Stimulated activated CD4-positive, alpha-beta T cell treated with anti-CD3 and anti-CD28 coated beads, TNF-alpha, amount 100 ng/mL, for 24 hours (primary cell): Measurements from ENCODE around the gene POLR1H.
A peak's percentile ranks its signal among the peaks of the same experiment; 100 is the strongest.
"Not testable (repeated sequence)": the region's sequence is repeated elsewhere in the genome, so short reads cannot be mapped to it uniquely, and the experiment has no call there.

Experiments used
- DNase-seq, 3 experiments: peaks; one replicate each; pipeline ENCODE4 v3.0.0-alpha.2; 2020; ENCODE audit warnings: low read depth in 3 of 3

POLR1H gene, protein sequence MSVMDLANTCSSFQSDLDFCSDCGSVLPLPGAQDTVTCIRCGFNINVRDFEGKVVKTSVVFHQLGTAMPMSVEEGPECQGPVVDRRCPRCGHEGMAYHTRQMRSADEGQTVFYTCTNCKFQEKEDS

DNA sequence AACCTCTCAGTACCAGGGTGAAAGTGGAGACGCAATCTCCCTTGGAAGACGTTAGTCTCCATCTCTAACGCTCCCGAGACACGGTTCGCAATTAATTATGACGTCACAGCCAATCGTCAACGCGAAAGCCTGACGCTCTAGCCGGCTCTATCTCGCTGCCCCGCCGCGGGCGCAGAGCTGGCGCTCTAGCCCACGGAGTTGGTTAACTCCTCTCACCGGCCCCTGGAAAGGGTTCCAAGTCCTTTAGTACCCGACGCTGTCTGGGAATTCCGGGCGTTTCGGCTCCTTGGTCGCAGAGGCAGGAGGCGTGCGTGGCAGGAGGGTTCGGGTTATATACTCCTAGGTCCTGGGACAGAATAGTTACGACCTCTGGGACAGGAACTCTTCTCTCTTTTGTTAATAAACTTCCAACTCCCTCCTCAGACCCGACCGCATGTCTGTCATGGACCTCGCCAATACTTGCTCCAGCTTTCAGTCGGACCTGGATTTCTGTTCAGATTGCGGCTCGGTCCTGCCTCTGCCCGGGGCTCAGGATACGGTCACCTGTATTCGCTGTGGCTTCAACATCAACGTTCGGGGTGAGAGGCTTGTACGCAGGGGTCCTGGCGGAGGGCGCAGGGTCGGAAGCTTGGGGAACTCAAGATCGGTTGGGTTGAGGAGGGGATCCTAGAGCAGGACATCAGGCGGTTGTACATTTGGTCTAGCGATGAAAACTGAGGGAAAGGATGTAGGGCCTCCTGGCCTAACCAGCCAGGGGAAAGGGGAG, at the start of gene POLR1H:
Gene POLR1H, plus strand, starts transcription at position 174 of the 766 bp plus-strand sequence. Its CDS starts 260 bp downstream, at position 434.
- DNase-seq: peak; percentile 73 to 84 (median 83)

DNA sequence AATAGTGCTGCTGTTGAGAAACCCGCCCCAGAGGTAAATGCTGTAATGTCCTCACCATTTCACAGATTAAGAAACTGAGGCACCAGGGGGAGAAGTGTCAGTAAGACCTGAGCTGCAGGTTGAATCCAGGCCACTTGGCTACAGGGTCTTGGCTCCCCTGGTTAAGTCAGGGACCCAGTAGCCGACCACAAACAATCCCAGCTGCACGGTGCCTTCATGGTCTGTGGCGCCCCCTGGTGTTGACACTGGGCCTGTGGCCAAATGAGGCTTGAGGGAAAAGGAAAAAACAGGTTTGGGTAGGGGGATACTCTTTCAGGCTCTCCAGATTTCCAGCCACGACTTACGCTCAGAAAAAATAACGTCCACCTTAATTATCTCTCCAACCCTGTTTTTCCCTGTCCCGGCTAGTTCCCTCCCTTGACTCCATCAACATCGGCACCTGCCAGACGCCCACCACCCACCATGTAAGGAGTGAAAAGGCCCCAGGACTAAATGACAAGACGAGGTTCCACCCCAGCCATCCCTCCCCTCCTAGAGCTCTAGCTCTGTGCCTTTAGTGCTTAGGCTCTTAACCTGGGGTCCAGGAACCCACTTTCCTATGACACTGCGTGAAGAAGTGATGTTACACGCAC, 47.7 kb upstream of the POLR1H start:
- peak in 1 of 3 experiments; percentile 44 for DNase-seq

- DNase-seq: no peak
Measured at GRCh38 chr6:30019819-30020218, 41.2 kb upstream of the POLR1H start.

DNA sequence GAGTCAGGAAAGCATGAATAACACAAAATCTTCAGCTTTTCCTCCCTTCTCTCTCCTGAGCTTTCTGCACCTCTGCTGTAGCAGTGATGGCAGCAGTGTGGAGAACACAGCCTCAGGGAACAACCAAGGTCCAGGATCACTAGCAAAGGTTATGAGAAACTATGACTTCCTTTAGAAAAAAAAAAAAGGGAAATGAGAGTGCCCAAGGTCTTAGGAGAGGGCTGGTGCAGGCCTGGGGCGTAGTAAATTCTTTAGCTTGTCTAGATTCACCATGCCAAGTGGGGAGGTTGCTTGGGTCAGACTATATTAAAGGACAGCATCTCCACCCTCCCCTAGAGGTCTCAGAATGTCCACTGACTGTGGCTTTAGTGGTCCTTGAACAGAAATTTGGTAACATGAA, 40.4 kb upstream of the POLR1H start:
- DNase-seq: no peak

GRCh38 chr6:30022189-30022588, 38.9 kb upstream of the POLR1H start:
- no peak for DNase-seq

- DNase-seq: not testable (repeated sequence)
Measured at GRCh38 chr6:30022712-30023111, 38.4 kb upstream of the POLR1H start.

GRCh38 chr6:30025186-30025585, 35.9 kb upstream of the POLR1H start:
- DNase-seq: no peak

- DNase-seq: no peak
Measured at GRCh38 chr6:30029588-30029987, 31.5 kb upstream of the POLR1H start.

- no peak for DNase-seq
Measured at GRCh38 chr6:30031381-30031780, 29.7 kb upstream of the POLR1H start.

DNA sequence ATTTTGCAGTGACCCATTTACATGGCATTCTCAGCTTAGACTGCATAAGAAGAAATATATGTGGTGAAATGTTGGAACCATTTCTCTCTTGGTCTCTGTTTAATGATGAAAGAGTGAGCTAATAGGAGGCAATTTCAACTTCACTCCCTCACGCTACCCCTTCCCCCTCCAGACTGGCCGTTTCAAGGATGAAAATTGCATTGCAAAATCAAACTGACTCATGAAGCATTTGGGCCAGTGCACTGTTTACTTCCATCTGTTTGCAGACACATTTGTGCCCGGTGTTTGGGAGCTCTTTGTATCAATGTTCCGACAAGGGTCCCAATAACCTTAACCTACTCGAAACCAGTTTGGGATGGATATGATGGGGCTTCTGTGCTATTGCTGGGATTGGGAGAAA, 27.6 kb upstream of the POLR1H start:
- not testable (repeated sequence) for DNase-seq

DNA sequence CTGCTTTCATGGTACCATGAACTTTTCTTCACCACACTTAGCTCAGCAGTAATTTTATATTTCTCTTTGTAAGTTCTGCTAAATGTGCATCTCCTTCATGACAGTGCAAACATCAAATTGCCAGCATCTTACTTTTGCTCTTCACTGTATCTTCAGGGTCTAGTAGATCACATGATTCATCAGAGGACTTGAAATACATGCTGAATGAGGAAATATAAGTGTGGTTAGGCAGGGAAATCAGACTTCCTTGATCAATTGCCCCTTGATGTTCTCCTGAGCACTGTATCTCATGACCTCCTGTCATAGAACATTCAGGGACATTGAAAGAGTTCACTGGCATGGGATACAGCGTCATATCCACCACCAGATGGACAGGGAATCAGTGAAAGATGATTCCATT, 25.3 kb upstream of the POLR1H start:
- no peak for DNase-seq

- no peak for DNase-seq
Measured at GRCh38 chr6:30037182-30037788, 23.8 kb upstream of the POLR1H start.

DNA sequence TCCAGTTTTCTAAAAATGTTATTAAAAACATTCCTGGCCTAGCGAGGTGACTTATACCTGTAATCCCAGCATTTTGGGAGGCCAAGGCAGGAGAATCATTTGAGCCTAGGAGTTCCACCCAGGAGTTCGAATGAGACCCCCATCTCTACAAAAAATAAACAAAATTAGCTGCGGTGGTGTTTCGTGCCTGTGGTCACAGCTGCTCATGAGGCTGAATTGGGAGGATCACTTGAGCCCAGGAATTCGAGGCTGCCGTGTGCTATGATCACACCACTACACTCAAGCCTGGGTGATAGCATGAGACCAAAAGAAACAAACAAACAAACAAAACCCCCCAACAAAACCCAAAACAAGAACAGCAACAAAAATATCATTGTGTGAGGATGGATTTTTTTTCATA, 19.8 kb upstream of the POLR1H start:
- DNase-seq: no peak

GRCh38 chr6:30041821-30042220, 19.2 kb upstream of the POLR1H start:
- no peak for DNase-seq

DNA sequence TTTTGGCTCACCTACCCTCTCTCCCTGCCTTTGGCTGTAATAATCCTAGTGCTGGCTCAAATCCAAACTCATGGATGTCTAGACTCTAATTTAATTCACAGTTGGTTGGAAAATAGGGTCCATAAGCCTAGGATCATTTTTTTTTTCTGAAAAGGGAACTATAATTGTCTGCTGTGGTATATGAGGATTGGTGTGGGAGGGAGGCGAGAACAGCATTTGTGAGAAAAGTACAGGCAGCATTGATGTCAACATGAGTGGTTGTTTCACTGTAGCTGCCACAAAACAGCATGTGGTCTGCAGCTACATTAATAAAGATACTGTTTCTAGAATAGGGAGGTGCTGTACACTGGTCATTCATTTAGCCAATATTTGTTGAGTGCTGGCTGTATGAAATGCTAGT, 18.6 kb upstream of the POLR1H start:
- DNase-seq: no peak

GRCh38 chr6:30042914-30043313, 18.2 kb upstream of the POLR1H start:
- no peak for DNase-seq

- no peak for DNase-seq
Measured at GRCh38 chr6:30043744-30044143, 17.3 kb upstream of the POLR1H start.

- no peak for DNase-seq
Measured at GRCh38 chr6:30044630-30045029, 16.4 kb upstream of the POLR1H start.

- DNase-seq: no peak
Measured at GRCh38 chr6:30047220-30047619, 13.8 kb upstream of the POLR1H start.

DNA sequence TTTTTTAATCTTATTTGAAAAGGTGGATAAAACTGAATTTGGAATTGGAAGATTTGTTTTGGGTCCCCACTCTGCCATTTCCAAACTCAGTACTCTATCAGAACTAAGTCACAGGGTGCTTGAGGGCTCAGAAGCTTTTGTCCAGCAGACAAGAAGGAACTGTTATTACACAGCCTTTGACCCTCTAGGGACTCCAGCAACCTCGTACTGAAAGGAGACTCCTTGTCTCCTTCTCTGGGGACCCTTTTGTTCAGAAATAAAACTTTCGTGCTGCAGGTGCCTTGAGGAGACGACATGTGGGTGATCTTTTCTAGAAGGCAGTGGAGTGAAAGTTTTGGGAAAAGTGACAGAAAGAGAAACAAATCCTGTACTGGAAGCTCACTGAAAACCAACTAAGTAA, 7.4 kb upstream of the POLR1H start:
- DNase-seq: no peak

DNA sequence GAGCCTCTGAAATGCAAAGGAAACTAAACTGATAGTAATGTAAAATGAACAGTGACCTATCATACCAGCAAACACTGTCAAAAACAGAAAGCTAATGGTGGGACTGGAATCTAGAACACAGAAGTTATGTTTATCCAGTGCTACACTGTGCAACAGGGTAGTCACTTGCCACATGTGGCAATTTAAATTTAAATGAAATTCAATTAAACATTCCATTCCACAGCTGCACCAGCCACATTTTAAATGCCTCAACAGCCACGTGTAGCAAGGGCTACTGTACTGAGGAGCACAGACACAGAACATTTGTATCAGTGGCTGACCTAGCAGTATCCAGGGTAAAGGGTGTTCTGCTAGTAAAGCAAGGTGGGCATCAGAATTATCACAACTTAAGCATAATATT, 5.6 kb upstream of the POLR1H start:
- no peak for DNase-seq

DNA sequence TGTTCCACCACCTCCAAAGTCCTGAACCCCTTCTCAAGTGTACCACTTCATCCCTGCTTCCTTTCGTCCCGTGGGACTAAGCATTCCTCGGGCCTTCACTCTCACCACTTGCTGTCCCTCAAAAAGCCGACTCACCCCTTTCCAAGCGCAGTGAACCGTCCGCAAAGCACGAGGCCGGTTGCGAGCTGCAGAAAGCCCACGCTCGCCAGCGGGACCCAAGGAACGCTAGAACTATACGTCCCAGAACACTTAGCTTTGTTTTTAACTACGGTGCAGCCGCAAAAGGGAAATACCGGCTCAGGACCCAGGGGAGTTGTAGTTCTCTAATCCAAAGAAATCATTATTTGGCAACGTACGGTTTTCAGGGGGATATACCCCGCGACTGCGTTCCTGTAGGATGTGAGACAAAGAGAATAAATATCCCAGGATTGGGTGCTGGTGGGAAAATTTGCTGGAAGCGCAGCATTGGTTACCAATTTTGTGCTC, 416 bp upstream of the POLR1H start:
- DNase-seq: no peak
